GM21786 (cell line): ENCODE results near the gene PSMG4.

Experiments
- ATAC-seq: cut with Tn5 transposase; IDR thresholded peaks from one replicate; pipeline ENCODE4 v1.9.1; 2021; ENCODE audit not compliant: unreplicated experiment

PSMG4 gene

GRCh38 chr6:3273707-3274521 is 15.2 kb downstream of the PSMG4 start:
- ATAC-seq = no peak

GRCh38 chr6:3276174-3277167 is 17.7 kb downstream of the PSMG4 start:
- ATAC-seq = no peak

- ATAC-seq = no peak
These were observed 18.5 kb downstream of the PSMG4 start for GRCh38 chr6:3277251-3277650.

- ATAC-seq = no peak
These were observed 19.2 kb downstream of the PSMG4 start for GRCh38 chr6:3277851-3278416.

- ATAC-seq = no peak
These were observed 19.9 kb downstream of the PSMG4 start for GRCh38 chr6:3278691-3279090.

- ATAC-seq = no peak
These were observed 21.3 kb downstream of the PSMG4 start for GRCh38 chr6:3280091-3280490.

GRCh38 chr6:3280866-3281465 is 22.2 kb downstream of the PSMG4 start:
- no peak for ATAC-seq

GRCh38 chr6:3281631-3282475 is 23.1 kb downstream of the PSMG4 start:
- no peak for ATAC-seq

GRCh38 chr6:3282476-3283236 is 23.9 kb downstream of the PSMG4 start:
- no peak for ATAC-seq

- no peak for ATAC-seq
These were observed 24.5 kb downstream of the PSMG4 start for GRCh38 chr6:3283241-3283640.

- ATAC-seq = no peak
These were observed 25.1 kb downstream of the PSMG4 start for GRCh38 chr6:3283641-3284435.

GRCh38 chr6:3284436-3284876 is 25.7 kb downstream of the PSMG4 start:
- ATAC-seq = no peak

GRCh38 chr6:3285049-3285639 is 26.4 kb downstream of the PSMG4 start:
- ATAC-seq = no peak

- no peak for ATAC-seq
These were observed 27.0 kb downstream of the PSMG4 start for GRCh38 chr6:3285732-3286131.

GRCh38 chr6:3286641-3287171 is 28.0 kb downstream of the PSMG4 start:
- ATAC-seq = no peak

GRCh38 chr6:3287308-3287707 is 28.6 kb downstream of the PSMG4 start:
- no peak for ATAC-seq

- ATAC-seq = no peak
These were observed 29.4 kb downstream of the PSMG4 start for GRCh38 chr6:3287976-3288707.
